Trophoblast cell (in vitro differentiated cells and primary cell): ENCODE measurements around the gene USP21.

Source experiments
- DNase-seq, 2 donors: peaks; one replicate each; pipeline ENCODE4 v3.0.0-alpha.2; 2016
- H2AFZ ChIP-seq: 2 replicates; pipeline ENCODE4 v1.6.1; 2013; ENCODE audit warnings: low read length, moderate library complexity, mild to moderate bottlenecking; ENCODE audit not compliant: insufficient read depth, poor library complexity
- H2AK5ac ChIP-seq: 2 replicates; pipeline ENCODE4 v1.6.1; 2013; ENCODE audit warnings: mild to moderate bottlenecking, low read length
- H2BK120ac ChIP-seq: 2 replicates; pipeline ENCODE4 v1.6.1; 2013; ENCODE audit warnings: low read length, mild to moderate bottlenecking, moderate library complexity; ENCODE audit not compliant: insufficient read depth, poor library complexity
- H2BK12ac ChIP-seq: 2 replicates; pipeline ENCODE4 v1.6.1; 2013; ENCODE audit warnings: mild to moderate bottlenecking, low read length, moderate library complexity
- H2BK5ac ChIP-seq: 2 replicates; pipeline ENCODE4 v1.6.1; 2013; ENCODE audit warnings: low read length, low read depth, moderate library complexity, mild to moderate bottlenecking; ENCODE audit not compliant: poor library complexity
- H3K14ac ChIP-seq: 2 replicates; pipeline ENCODE4 v1.6.1; 2013; ENCODE audit warnings: mild to moderate bottlenecking, low read length
- H3K18ac ChIP-seq: 2 replicates; pipeline ENCODE4 v1.6.1; 2013; ENCODE audit warnings: mild to moderate bottlenecking, low read length
- H3K23ac ChIP-seq: 2 replicates; pipeline ENCODE4 v1.6.1; 2013; ENCODE audit warnings: low read length
- H3K27ac ChIP-seq: 2 replicates; pipeline ENCODE4 v1.5.1; 2013; ENCODE audit warnings: low read depth, mild to moderate bottlenecking, inconsistent platforms, low read length, moderate library complexity
- H3K27me3 ChIP-seq: 2 replicates; pipeline ENCODE4 v1.6.1; 2013; ENCODE audit warnings: inconsistent platforms, mild to moderate bottlenecking, low read length, moderate library complexity; ENCODE audit not compliant: insufficient read depth
- H3K36me3 ChIP-seq, 2 experiments: 1 replicate in 1 of 2; 2 replicates in 1 of 2; pipeline ENCODE4 v1.6.1; 2013; ENCODE audit warnings: low read length in 2 of 2, mild to moderate bottlenecking in 2 of 2, moderate library complexity in 1 of 2; ENCODE audit not compliant: insufficient read depth in 2 of 2, control insufficient read depth in 1 of 2
- H3K4ac ChIP-seq: 2 replicates; pipeline ENCODE4 v1.6.1; 2013; ENCODE audit warnings: low read depth, mild to moderate bottlenecking, low read length, moderate library complexity
- H3K4me1 ChIP-seq, 2 experiments: 1 replicate in 1 of 2; 2 replicates in 1 of 2; pipeline ENCODE4 v1.6.1; 2013; ENCODE audit warnings: low read length in 2 of 2, mild to moderate bottlenecking in 2 of 2, moderate library complexity in 1 of 2; ENCODE audit not compliant: insufficient read depth in 2 of 2, control insufficient read depth in 1 of 2
- H3K4me2 ChIP-seq: 2 replicates; pipeline ENCODE4 v1.6.1; 2013; ENCODE audit warnings: inconsistent platforms, mild to moderate bottlenecking, low read length, moderate library complexity
- H3K4me3 ChIP-seq: 2 replicates; pipeline ENCODE4 v1.5.1; 2013; ENCODE audit warnings: mild to moderate bottlenecking, low read depth, low read length, inconsistent platforms
- H3K79me1 ChIP-seq: one replicate; pipeline ENCODE4 v1.6.1; 2013; ENCODE audit warnings: low read length
- H3K79me2 ChIP-seq: 2 replicates; pipeline ENCODE4 v1.6.1; 2013; ENCODE audit warnings: low read length, mild to moderate bottlenecking; ENCODE audit not compliant: control insufficient read depth, insufficient read depth, poor library complexity
- H3K9ac ChIP-seq: 2 replicates; pipeline ENCODE4 v1.6.1; 2013; ENCODE audit warnings: mild to moderate bottlenecking, low read length
- H3K9me3 ChIP-seq: 2 replicates; pipeline ENCODE4 v1.6.1; 2013; ENCODE audit warnings: low read depth, mild to moderate bottlenecking, control low read depth, inconsistent platforms, low read length; ENCODE audit not compliant: insufficient read depth
- H4K12ac ChIP-seq: 2 replicates; pipeline ENCODE4 v1.6.1; 2013; ENCODE audit warnings: low read depth, mild to moderate bottlenecking, low read length, moderate library complexity
- H4K8ac ChIP-seq: 2 replicates; pipeline ENCODE4 v1.6.1; 2013; ENCODE audit warnings: low read depth, mild to moderate bottlenecking, low read length, moderate library complexity
- H4K91ac ChIP-seq: one replicate; pipeline ENCODE4 v1.6.1; 2013; ENCODE audit warnings: low read depth, mild to moderate bottlenecking, low read length, moderate library complexity
- WGBS: extraction: QIAGEN DNeasy Blood & Tissue Kit; methylation state at CpG from one replicate; pipeline ENCODE4 v1.1.7; 2013; ENCODE audit warnings: missing lambda C conversion rate; ENCODE audit not compliant: insufficient read length, insufficient coverage; ENCODE audit errors: extremely low coverage; 5-methylcytosine and 5-hydroxymethylcytosine counted together

Gene USP21

DNA sequence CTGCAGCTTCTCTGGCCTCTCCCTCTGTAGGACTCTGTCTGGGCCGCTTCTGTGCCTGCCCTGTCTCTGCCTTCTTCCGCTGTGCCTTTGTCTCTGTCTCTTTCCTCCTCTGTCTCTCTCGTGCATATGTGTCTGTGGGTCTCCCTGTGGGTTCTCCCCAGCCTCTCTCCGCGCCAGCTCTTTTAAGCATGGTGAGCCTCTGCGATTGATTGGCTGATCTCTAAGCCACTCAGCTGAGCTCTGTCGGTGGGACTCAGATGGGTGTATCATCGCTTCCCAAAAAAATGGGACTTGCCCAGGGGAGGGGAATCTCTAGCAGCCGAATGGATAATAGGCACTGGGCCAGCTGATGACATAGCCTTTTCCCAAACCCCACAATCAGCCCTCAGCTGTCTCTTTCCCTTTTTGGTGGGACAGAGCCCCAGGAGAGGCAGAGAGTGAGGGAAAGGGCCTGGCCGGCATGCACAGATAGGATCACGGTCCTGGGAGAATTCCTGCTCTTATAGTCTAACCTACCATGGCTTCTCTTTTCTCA lies 39.7 kb downstream of the USP21 start, which contains the start of gene ADAMTS4:
Gene ADAMTS4, minus strand, starts transcription at position 158 of the 535 bp plus-strand sequence. CDS start 427 bp downstream, outside the sequence.
- H2BK12ac ChIP-seq: peak within 1 kb of the TSS; percentile 70
- H3K36me3 ChIP-seq: peaks cover 2 to 4% of the 10 kb centered on the region in 2 experiments
- no peak within 1 kb of the TSS for H3K18ac ChIP-seq
- no peaks in the 10 kb centered on the region for H3K27me3 ChIP-seq
- no peak within 1 kb of the TSS for H3K23ac ChIP-seq
- WGBS: no CpG with 5 or more reads among the region's 11 CpGs
- peak within 1 kb of the TSS; percentile 33 for H3K14ac ChIP-seq
- H3K4ac ChIP-seq: no peak within 1 kb of the TSS
- H2BK5ac ChIP-seq: no peak within 1 kb of the TSS
- H3K9ac ChIP-seq: no peak within 1 kb of the TSS
- H3K9me3 ChIP-seq: no peaks in the 10 kb centered on the region
- no peak within 1 kb of the TSS for H3K4me3 ChIP-seq
- no peak within 1 kb of the TSS for H3K4me2 ChIP-seq
- peak within 1 kb of the TSS; percentile 58 for H2AFZ ChIP-seq
- no peak for DNase-seq
- no peak within 1 kb of the TSS for H3K27ac ChIP-seq
- no peak within 1 kb of the TSS for H2BK120ac ChIP-seq
- H3K79me2 ChIP-seq: peaks cover 6% of the 10 kb centered on the region
- H3K79me1 ChIP-seq: peaks cover 14% of the 10 kb centered on the region
- no peak within 1 kb of the TSS for H4K91ac ChIP-seq
- no peak within 1 kb of the TSS for H4K12ac ChIP-seq
- H3K4me1 ChIP-seq: peaks cover 27 to 31% of the 10 kb centered on the region in 2 experiments
- H4K8ac ChIP-seq: peak within 1 kb of the TSS; percentile 64
- no peak within 1 kb of the TSS for H2AK5ac ChIP-seq

DNA sequence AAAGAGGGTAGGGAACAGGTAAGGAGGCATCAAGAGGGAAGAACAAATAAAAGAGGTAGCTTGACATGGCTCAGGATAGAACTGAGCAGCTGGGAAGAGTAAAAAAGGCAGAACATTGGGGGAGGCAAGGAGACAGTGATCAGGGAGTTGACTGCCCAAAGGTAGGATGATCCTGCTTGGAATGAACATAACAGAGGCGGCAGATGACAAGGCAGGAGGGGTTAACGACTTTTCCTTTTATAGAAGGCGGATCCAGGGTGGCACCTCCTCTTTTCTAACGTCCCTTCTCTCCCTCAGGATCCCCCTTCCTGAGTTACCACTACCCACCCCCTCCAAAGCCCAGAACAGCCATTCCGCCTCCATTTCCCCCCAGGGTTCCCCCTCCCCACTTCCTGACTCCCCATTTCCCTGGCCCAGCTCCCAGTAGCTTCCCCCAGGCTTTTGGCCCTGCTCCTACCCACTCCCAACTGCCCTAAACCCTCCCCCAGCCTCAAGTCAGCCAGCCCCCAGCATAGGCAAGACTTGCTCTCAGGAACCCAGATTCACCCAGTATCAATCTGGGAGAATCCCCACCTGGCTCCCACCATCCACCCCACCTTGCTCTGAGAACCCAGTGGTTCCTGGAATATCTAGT lies 40.3 kb downstream of the USP21 start:
- Histone ChIP-seq H3K27ac (no peak overlapping the region), H2BK120ac (no peak overlapping the region), H2AFZ (no peak overlapping the region), H3K79me2 (peaks cover 6% of the 10 kb centered on the region), H2BK5ac (no peak overlapping the region), H4K8ac (no peak overlapping the region), H3K23ac (no peak overlapping the region), H3K18ac (no peak overlapping the region), H3K9me3 (no peaks in the 10 kb centered on the region), H3K4ac (no peak overlapping the region), H3K4me1 (peaks cover 27 to 31% of the 10 kb centered on the region in 2 experiments), H4K12ac (no peak overlapping the region), H3K27me3 (no peaks in the 10 kb centered on the region), H4K91ac (no peak overlapping the region), H3K9ac (no peak overlapping the region), H3K14ac (no peak overlapping the region), H3K4me3 (no peak overlapping the region), H2BK12ac (no peak overlapping the region), H3K4me2 (no peak overlapping the region), H3K36me3 (peaks cover 2 to 4% of the 10 kb centered on the region in 2 experiments), H2AK5ac (no peak overlapping the region), H3K79me1 (peaks cover 14% of the 10 kb centered on the region)
- no peak for DNase-seq
- no CpG with 5 or more reads among the region's 5 CpGs for WGBS

DNA sequence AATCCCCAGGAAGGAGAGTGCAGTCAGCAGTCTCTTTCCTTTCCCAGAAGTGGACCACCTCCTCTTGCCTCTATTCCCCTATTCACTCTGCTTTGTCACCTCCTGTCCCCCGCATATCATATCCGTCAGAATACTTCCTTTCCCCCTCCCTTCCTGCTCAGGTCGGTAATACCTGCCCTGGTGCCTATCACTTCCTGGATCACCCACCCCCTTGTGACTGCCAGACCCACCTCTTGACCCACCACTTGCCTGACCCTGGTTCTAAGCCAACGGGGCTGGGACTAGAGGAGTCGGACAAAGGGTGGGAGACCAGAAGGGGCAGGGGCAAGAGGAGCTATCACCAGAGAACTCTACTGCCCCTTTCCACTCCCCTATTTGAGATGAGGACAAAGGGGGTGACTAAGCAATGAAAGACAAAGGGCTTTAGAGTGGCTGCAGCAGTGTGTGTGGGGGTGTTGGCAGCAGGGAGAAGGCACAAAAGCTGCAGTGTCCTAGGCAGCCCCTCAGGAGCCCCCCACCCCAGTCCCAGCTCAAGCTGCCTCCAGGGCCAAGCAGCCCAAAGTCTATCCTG lies 41.2 kb downstream of the USP21 start:
- Histone ChIP-seq H3K18ac (no peak overlapping the region), H3K36me3 (peaks cover 2 to 4% of the 10 kb centered on the region in 2 experiments), H2BK12ac (no peak overlapping the region), H3K79me2 (peaks cover 6% of the 10 kb centered on the region), H3K9me3 (no peaks in the 10 kb centered on the region), H4K91ac (peak overlapping the region; percentile 80), H2BK5ac (no peak overlapping the region), H4K12ac (peak overlapping the region; percentile 37), H3K9ac (no peak overlapping the region), H4K8ac (peak overlapping the region; percentile 97), H3K27me3 (no peaks in the 10 kb centered on the region), H3K14ac (no peak overlapping the region), H3K4me1 (peaks cover 27 to 31% of the 10 kb centered on the region in 2 experiments), H3K4ac (no peak overlapping the region), H3K23ac (no peak overlapping the region), H3K4me2 (no peak overlapping the region), H3K79me1 (peaks cover 14% of the 10 kb centered on the region), H2AK5ac (no peak overlapping the region), H3K27ac (no peak overlapping the region), H2BK120ac (peak overlapping the region; percentile 6), H2AFZ (peak overlapping the region; percentile 32), H3K4me3 (no peak overlapping the region)
- WGBS: no CpG with 5 or more reads among the region's 5 CpGs
- DNase-seq: no peak

DNA sequence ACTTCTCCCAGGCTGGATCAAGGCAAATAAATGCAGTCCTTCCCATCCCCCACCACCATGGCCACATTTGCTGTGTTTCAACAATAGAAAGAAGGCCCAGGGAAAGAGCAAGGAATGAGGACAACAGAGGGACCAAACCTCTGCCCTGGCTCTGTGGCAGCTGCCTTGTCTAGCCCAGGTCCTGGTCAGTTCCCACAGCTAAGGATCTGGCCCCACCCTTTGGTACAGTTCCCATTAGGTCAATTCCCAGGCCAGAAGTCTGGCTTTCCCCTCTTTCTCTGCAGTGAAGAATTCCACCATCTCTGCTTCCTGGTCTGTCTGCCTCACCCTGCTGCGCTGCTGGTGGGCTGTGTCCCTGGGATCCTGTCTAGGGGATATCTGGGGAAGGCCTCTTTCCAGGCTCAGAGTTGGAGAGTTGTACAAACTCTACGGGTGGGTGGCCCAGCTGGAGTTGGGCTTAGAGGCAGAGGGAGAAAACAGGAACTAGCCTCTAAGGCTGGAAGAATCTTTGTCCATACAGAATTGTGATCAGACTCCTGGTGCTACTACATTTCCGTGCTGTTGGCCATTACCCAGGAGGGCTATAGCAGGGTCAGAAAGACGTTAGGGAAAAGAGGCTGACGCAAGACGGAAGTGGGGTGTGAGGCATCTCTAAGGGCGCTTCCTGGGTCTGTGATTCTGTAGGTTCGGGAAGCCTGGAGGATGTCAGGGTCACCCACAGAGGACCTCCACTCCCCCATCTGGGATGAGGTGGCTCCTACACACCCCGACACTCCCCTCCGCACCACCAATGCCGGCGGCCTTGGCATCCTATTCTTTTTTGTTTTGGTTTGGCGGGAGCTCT lies 41.9 kb downstream of the USP21 start:
- H3K18ac ChIP-seq: peak overlapping the region; percentile 15
- H3K9me3 ChIP-seq: no peaks in the 10 kb centered on the region
- no peak for DNase-seq
- H3K4me2 ChIP-seq: peak overlapping the region; percentile 55
- H2BK120ac ChIP-seq: peak overlapping the region; percentile 16
- H3K4ac ChIP-seq: peak overlapping the region; percentile 13
- H4K8ac ChIP-seq: peak overlapping the region; percentile 97
- H3K23ac ChIP-seq: no peak overlapping the region
- H3K27me3 ChIP-seq: no peaks in the 10 kb centered on the region
- peak overlapping the region; percentile 19 for H2BK12ac ChIP-seq
- peaks cover 14% of the 10 kb centered on the region for H3K79me1 ChIP-seq
- H2AFZ ChIP-seq: peak overlapping the region; percentile 64
- no peak overlapping the region for H3K9ac ChIP-seq
- H3K79me2 ChIP-seq: peaks cover 6% of the 10 kb centered on the region
- H4K91ac ChIP-seq: peak overlapping the region; percentile 80
- no peak overlapping the region for H3K4me3 ChIP-seq
- peaks cover 2 to 4% of the 10 kb centered on the region in 2 experiments for H3K36me3 ChIP-seq
- H2BK5ac ChIP-seq: peak overlapping the region; percentile 13
- H3K14ac ChIP-seq: peak overlapping the region; percentile 15
- H3K27ac ChIP-seq: no peak overlapping the region
- H3K4me1 ChIP-seq: peaks cover 27 to 31% of the 10 kb centered on the region in 2 experiments
- WGBS: no CpG with 5 or more reads among the region's 13 CpGs
- peak overlapping the region; percentile 37 for H4K12ac ChIP-seq
- peak overlapping the region; percentile 14 for H2AK5ac ChIP-seq
